WTC11 (cell line): ENCODE data around the gene PGP. TPM values are rescaled to one million over a fixed set of nuclear protein-coding genes. Genes with fewer than 3 reads are reported as not detected.
A peak's percentile ranks its signal among the peaks of the same experiment; 100 is the strongest.

Experiments
- ATAC-seq: fragments of 200-7000 bp; cut with Tn5 transposase; 2 replicates; pipeline ENCODE4 v1.10.0; 2021; ENCODE audit warnings: mild to moderate bottlenecking, moderate library complexity
- CTCF ChIA-PET: fragments of 300-600 bp; sonication (Branson Sonifier 250); formaldehyde crosslinking; loops from one replicate; lab custom pipeline; 2021; ENCODE audit warnings: antibody characterized with exemption; lab: Charles Lee
- POLR2A ChIA-PET: fragments of 350-600 bp; sonication (Branson Sonifier 250); formaldehyde crosslinking; loops from one replicate; lab custom pipeline; 2021; ENCODE audit warnings: antibody characterized with exemption; lab: Charles Lee
- DNase-seq: peaks from one replicate; pipeline ENCODE4 v3.0.0; 2021; ENCODE audit warnings: low spot score
- H3K27ac Mint-ChIP-seq: 2 replicates; pipeline ENCODE4 v1.8.0; 2021; ENCODE audit warnings: mixed read lengths
- H3K27me3 Mint-ChIP-seq: 2 replicates; pipeline ENCODE4 v1.8.0; 2021; ENCODE audit warnings: low read depth, mild to moderate bottlenecking, moderate library complexity, mixed read lengths
- H3K36me3 Mint-ChIP-seq: 2 replicates; pipeline ENCODE4 v1.8.0; 2021; ENCODE audit warnings: mixed read lengths
- H3K4me1 Mint-ChIP-seq: 2 replicates; pipeline ENCODE4 v1.8.0; 2022; ENCODE audit warnings: mixed read lengths
- H3K4me3 Mint-ChIP-seq: 2 replicates; pipeline ENCODE4 v1.8.0; 2021; ENCODE audit warnings: mild to moderate bottlenecking, moderate library complexity, mixed read lengths
- H3K9me3 Mint-ChIP-seq: 2 replicates; pipeline ENCODE4 v1.8.0; 2021; ENCODE audit warnings: mixed read lengths
- ARID4B ChIP-seq: sonication (generic); formaldehyde crosslinking; IDR thresholded peaks from 2 replicates; pipeline ENCODE4 v1.8.0; 2023; ENCODE audit warnings: missing genetic modification reagents, mild to moderate bottlenecking, borderline replicate concordance
- FOXP4 ChIP-seq: sonication (generic); formaldehyde crosslinking; IDR thresholded peaks from 2 replicates; pipeline ENCODE4 v1.8.0; 2022; ENCODE audit warnings: mild to moderate bottlenecking, missing genetic modification reagents
- GABPB1 ChIP-seq: sonication (generic); formaldehyde crosslinking; IDR thresholded peaks from 2 replicates; pipeline ENCODE4 v1.8.1; 2023; ENCODE audit warnings: mild to moderate bottlenecking, missing genetic modification reagents
- GTF2I ChIP-seq: fragments of 250-450 bp; sonication (Bioruptor Pico); conservative IDR thresholded peaks from 2 replicates; pipeline ENCODE4 v1.4.0; 2021; ENCODE audit warnings: mild to moderate bottlenecking
- JAZF1 ChIP-seq: fragments of 250-450 bp; sonication (Bioruptor Pico); IDR thresholded peaks from 2 replicates; pipeline ENCODE4 v1.9.0; 2021; ENCODE audit warnings: moderate library complexity, mild to moderate bottlenecking, inconsistent platforms
- SMAD3 ChIP-seq: sonication (generic); formaldehyde crosslinking; IDR thresholded peaks from 2 replicates; pipeline ENCODE4 v1.8.0; 2022; ENCODE audit warnings: missing genetic modification reagents, mild to moderate bottlenecking, borderline replicate concordance
- SOX15 ChIP-seq: fragments of 250-450 bp; sonication (Bioruptor Pico); IDR thresholded peaks from 2 replicates; pipeline ENCODE4 v1.9.0; 2021; ENCODE audit warnings: mild to moderate bottlenecking
- TCF7 ChIP-seq: sonication (generic); formaldehyde crosslinking; IDR thresholded peaks from 2 replicates; pipeline ENCODE4 v1.8.0; 2022; ENCODE audit warnings: mild to moderate bottlenecking, low read depth, missing genetic modification reagents, moderate library complexity
- ZNF232 ChIP-seq: sonication (generic); formaldehyde crosslinking; IDR thresholded peaks from 2 replicates; pipeline ENCODE4 v1.8.0; 2022; ENCODE audit warnings: mild to moderate bottlenecking, missing genetic modification reagents
- total RNA-seq: library from RNA; stranded (reverse); gene quantifications from 3 replicates; pipeline ENCODE4 v1.2.3, GENCODE V29; 2021
- TF ChIP-seq, protein P1 (sequence below): sonication (generic); formaldehyde crosslinking; IDR thresholded peaks from 2 replicates; pipeline ENCODE4 v1.8.1; 2023; ENCODE audit warnings: mild to moderate bottlenecking, missing genetic modification reagents, moderate library complexity
- TF ChIP-seq, protein P2 (sequence below): sonication (generic); formaldehyde crosslinking; IDR thresholded peaks from 2 replicates; pipeline ENCODE4 v1.8.1; 2023; ENCODE audit warnings: mild to moderate bottlenecking, moderate library complexity, missing genetic modification reagents
- TF ChIP-seq, protein P3 (sequence below): sonication (generic); formaldehyde crosslinking; IDR thresholded peaks from 2 replicates; pipeline ENCODE4 v1.8.0; 2023; ENCODE audit warnings: mild to moderate bottlenecking, missing genetic modification reagents

The PGP gene
- total RNA-seq, 1 experiment from 2014 or later = 39.5 TPM

DNA sequence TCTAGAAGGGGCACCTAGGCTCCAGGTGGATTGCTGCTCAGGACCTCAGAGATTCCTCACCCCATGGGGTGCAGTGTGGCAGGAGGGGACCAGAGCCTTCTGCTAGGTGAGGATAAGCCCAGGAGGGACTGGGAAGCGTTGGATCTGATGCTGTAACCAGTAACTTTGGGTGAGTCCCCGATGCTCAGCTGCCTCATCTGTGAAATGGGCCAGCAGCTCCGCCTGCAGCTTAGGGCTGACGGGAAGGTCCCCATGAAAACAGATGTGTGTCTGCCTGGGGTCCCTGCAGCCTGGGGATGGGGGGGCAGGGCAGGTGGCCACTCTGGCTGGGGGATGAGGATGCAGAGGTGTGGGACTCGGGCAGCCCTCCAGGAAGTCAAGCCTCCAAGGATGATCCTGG, 15.5 kb downstream of the PGP start:
- H3K4me1 Mint-ChIP-seq = peaks cover 4% of the 10 kb centered on the region; the same call in 1 of the 2 replicates
- H3K36me3 Mint-ChIP-seq = no peaks in the 10 kb centered on the region
- ATAC-seq = no peak
- H3K9me3 Mint-ChIP-seq = no peaks in the 10 kb centered on the region
- H3K27ac Mint-ChIP-seq = no peak overlapping the region
- DNase-seq = no peak
- peaks cover 56% of the 10 kb centered on the region for H3K27me3 Mint-ChIP-seq
- TF ChIP-seq TCF7 (CRISPR knock-in tag) = no peak
- TF ChIP-seq GTF2I = 0 out of 2 replicates have a peak, but pooled peaks have one; percentile 28
- TF ChIP-seq, protein P1, sequence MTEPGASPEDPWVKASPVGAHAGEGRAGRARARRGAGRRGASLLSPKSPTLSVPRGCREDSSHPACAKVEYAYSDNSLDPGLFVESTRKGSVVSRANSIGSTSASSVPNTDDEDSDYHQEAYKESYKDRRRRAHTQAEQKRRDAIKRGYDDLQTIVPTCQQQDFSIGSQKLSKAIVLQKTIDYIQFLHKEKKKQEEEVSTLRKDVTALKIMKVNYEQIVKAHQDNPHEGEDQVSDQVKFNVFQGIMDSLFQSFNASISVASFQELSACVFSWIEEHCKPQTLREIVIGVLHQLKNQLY (CRISPR knock-in tag) = no peak
- TF ChIP-seq, all 79 proteins: peak for 1
- ChIA-PET CTCF (interaction anchor here (0.9 kb wide), 1 partner anchor 16 kb away, joined by 3 read pairs; no protein-coding TSS in a partner anchor), POLR2A (interaction anchor here (1.1 kb wide), 1 partner anchor 12 kb away, joined by 4 read pairs; the partner anchor contains the start of gene BRICD5)
- H3K4me3 Mint-ChIP-seq = no peak overlapping the region

DNA sequence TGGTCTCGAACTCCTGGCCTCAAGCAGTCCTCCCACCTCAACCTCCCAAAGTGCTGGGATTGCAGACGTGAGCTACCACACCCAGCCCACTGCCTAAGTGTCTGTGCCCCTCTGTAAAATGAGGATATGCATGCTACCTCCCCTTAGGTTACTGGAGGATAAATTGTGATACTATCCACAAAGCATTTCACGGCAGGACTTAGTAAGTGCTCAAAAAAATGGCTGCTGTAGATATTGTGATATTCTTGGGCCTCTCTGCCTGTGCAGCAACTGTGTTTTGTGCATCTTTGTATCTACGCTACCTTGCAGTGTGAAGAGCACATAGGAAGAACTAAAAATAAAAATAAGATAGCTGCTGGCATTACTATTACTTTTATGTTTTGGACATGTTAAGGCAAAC, 16.4 kb downstream of the PGP start:
- peak overlapping the region; percentile 59; the same call in 1 of the 2 replicates for H3K4me3 Mint-ChIP-seq
- CTCF ChIA-PET = no interaction called here

GRCh38 chr16:2197765-2198164, 16.9 kb downstream of the PGP start:
- peak overlapping the region; percentile 59 for H3K4me3 Mint-ChIP-seq
- peaks cover 4% of the 10 kb centered on the region; the same call in 1 of the 2 replicates for H3K4me1 Mint-ChIP-seq
- ChIA-PET POLR2A (interaction anchor here (1.0 kb wide), 1 partner anchor 13 kb away, joined by 3 read pairs; the partner anchor contains the start of gene BRICD5), CTCF (interaction anchor here (1.1 kb wide), 1 partner anchor 57 kb away, joined by 4 read pairs; no protein-coding TSS in a partner anchor)
- TF ChIP-seq FOXP4 (CRISPR knock-in tag) (no peak), GTF2I (0 out of 2 replicates have a peak, but pooled peaks have one; percentile 24)
- no peak for ATAC-seq
- H3K27ac Mint-ChIP-seq = no peak overlapping the region
- peaks cover 51% of the 10 kb centered on the region for H3K27me3 Mint-ChIP-seq
- DNase-seq = no peak
- H3K9me3 Mint-ChIP-seq = no peaks in the 10 kb centered on the region
- no peaks in the 10 kb centered on the region for H3K36me3 Mint-ChIP-seq

More for the DNA sequence above, 16.4 kb downstream of the PGP start:
- no peaks in the 10 kb centered on the region for H3K9me3 Mint-ChIP-seq
- no peak for ATAC-seq
- no peak overlapping the region for H3K27ac Mint-ChIP-seq
- DNase-seq = no peak
- TF ChIP-seq ZNF232 (CRISPR knock-in tag) (no peak), SMAD3 (CRISPR knock-in tag) (no peak), GABPB1 (CRISPR knock-in tag) (no peak)
- TF ChIP-seq, protein P2, sequence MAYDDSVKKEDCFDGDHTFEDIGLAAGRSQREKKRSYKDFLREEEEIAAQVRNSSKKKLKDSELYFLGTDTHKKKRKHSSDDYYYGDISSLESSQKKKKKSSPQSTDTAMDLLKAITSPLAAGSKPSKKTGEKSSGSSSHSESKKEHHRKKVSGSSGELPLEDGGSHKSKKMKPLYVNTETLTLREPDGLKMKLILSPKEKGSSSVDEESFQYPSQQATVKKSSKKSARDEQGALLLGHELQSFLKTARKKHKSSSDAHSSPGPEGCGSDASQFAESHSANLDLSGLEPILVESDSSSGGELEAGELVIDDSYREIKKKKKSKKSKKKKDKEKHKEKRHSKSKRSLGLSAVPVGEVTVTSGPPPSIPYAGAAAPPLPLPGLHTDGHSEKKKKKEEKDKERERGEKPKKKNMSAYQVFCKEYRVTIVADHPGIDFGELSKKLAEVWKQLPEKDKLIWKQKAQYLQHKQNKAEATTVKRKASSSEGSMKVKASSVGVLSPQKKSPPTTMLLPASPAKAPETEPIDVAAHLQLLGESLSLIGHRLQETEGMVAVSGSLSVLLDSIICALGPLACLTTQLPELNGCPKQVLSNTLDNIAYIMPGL (CRISPR knock-in tag) = no peak
- TF ChIP-seq, all 79 proteins: peak for 0
- Mint-ChIP-seq H3K4me1 (peaks cover 4% of the 10 kb centered on the region; the same call in 1 of the 2 replicates), H3K36me3 (no peaks in the 10 kb centered on the region), H3K27me3 (peaks cover 51% of the 10 kb centered on the region)
- POLR2A ChIA-PET = no interaction called here

GRCh38 chr16:2196981-2197511, 17.6 kb downstream of the PGP start:
- ChIA-PET POLR2A (interaction anchor here (1.0 kb wide), 1 partner anchor 14 kb away, joined by 3 read pairs; the partner anchor contains the start of gene BRICD5), CTCF (interaction anchor here (0.7 to 3.5 kb wide), 4 partner anchors 18 to 193 kb away, joined by 3 to 30 read pairs (median 9); partner anchors contain the start of gene PGP)
- H3K9me3 Mint-ChIP-seq = no peaks in the 10 kb centered on the region
- H3K4me3 Mint-ChIP-seq = peak overlapping the region; percentile 59
- ATAC-seq = no peak
- H3K27ac Mint-ChIP-seq = no peak overlapping the region
- H3K4me1 Mint-ChIP-seq = peaks cover 4% of the 10 kb centered on the region; the same call in 1 of the 2 replicates
- peaks cover 45% of the 10 kb centered on the region for H3K27me3 Mint-ChIP-seq
- H3K36me3 Mint-ChIP-seq = no peaks in the 10 kb centered on the region
- no peak for DNase-seq
- TF ChIP-seq ZNF232 (CRISPR knock-in tag) = no peak
- TF ChIP-seq, protein P3, sequence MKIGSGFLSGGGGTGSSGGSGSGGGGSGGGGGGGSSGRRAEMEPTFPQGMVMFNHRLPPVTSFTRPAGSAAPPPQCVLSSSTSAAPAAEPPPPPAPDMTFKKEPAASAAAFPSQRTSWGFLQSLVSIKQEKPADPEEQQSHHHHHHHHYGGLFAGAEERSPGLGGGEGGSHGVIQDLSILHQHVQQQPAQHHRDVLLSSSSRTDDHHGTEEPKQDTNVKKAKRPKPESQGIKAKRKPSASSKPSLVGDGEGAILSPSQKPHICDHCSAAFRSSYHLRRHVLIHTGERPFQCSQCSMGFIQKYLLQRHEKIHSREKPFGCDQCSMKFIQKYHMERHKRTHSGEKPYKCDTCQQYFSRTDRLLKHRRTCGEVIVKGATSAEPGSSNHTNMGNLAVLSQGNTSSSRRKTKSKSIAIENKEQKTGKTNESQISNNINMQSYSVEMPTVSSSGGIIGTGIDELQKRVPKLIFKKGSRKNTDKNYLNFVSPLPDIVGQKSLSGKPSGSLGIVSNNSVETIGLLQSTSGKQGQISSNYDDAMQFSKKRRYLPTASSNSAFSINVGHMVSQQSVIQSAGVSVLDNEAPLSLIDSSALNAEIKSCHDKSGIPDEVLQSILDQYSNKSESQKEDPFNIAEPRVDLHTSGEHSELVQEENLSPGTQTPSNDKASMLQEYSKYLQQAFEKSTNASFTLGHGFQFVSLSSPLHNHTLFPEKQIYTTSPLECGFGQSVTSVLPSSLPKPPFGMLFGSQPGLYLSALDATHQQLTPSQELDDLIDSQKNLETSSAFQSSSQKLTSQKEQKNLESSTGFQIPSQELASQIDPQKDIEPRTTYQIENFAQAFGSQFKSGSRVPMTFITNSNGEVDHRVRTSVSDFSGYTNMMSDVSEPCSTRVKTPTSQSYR (CRISPR knock-in tag) = no peak
- no peak for TF ChIP-seq SOX15 (CRISPR knock-in tag)
- no peak for TF ChIP-seq GTF2I
- no peak for TF ChIP-seq ARID4B (CRISPR knock-in tag)
- no peak for TF ChIP-seq JAZF1
